HG03025 (cell line): ENCODE results near the gene PCDHGB4.
"Not testable (repeated sequence)": the region's sequence is repeated elsewhere in the genome, so short reads cannot be mapped to it uniquely, and the experiment has no call there.

Experiments
- ATAC-seq: cut with Tn5 transposase; IDR thresholded peaks from one replicate; pipeline ENCODE4 v1.9.1; 2021; ENCODE audit warnings: mild to moderate bottlenecking, moderate library complexity; ENCODE audit not compliant: unreplicated experiment, low FRiP score

Gene PCDHGB4

GRCh38 chr5:141387557-141388311, at the start of gene PCDHGB4:
TSS of gene PCDHGB4 (plus strand) at chr5:141387698. CDS start at chr5:141387885, 187 bp downstream.
- ATAC-seq = not testable (repeated sequence)

GRCh38 chr5:141338538-141339306, 48.8 kb upstream of the PCDHGB4 start, which contains the start of gene PCDHGA2:
TSS of gene PCDHGA2 (plus strand) at chr5:141338760.
- ATAC-seq = no peak

GRCh38 chr5:141340781-141341354, 46.6 kb upstream of the PCDHGB4 start:
- ATAC-seq = not testable (repeated sequence)

GRCh38 chr5:141342773-141343172, 44.7 kb upstream of the PCDHGB4 start:
- no peak for ATAC-seq

- ATAC-seq = no peak
Observed at GRCh38 chr5:141343242-141343952, 44.1 kb upstream of the PCDHGB4 start, which contains the start of gene PCDHGA3. TSS of gene PCDHGA3 (plus strand) at chr5:141343829. CDS start at chr5:141344034, 205 bp downstream.

- ATAC-seq = no peak
Observed at GRCh38 chr5:141343953-141344463, 43.5 kb upstream of the PCDHGB4 start.

- ATAC-seq = no peak
Observed at GRCh38 chr5:141345327-141345726, 42.2 kb upstream of the PCDHGB4 start.

- ATAC-seq = not testable (repeated sequence)
Observed at GRCh38 chr5:141346017-141346416, 41.5 kb upstream of the PCDHGB4 start.

- no peak for ATAC-seq
Observed at GRCh38 chr5:141349917-141350619, 37.4 kb upstream of the PCDHGB4 start, which contains the start of gene PCDHGB1. TSS of gene PCDHGB1 (plus strand) at chr5:141350099. CDS start at chr5:141350261, 162 bp downstream.

GRCh38 chr5:141351591-141351990, 35.9 kb upstream of the PCDHGB4 start:
- no peak for ATAC-seq

GRCh38 chr5:141354900-141355469, 32.5 kb upstream of the PCDHGB4 start, which contains the start of gene PCDHGA4:
TSS of gene PCDHGA4 (plus strand) at chr5:141355021. CDS start at chr5:141355108, 87 bp downstream.
- no peak for ATAC-seq

- no peak for ATAC-seq
Observed at GRCh38 chr5:141355641-141356040, 31.9 kb upstream of the PCDHGB4 start.

- ATAC-seq = no peak
Observed at GRCh38 chr5:141356133-141356532, 31.4 kb upstream of the PCDHGB4 start.

GRCh38 chr5:141356950-141357349, 30.5 kb upstream of the PCDHGB4 start:
- no peak for ATAC-seq

- no peak for ATAC-seq
Observed at GRCh38 chr5:141359790-141360426, 27.6 kb upstream of the PCDHGB4 start, which contains the start of gene PCDHGB2. TSS of gene PCDHGB2 (plus strand) at chr5:141359994. CDS start at chr5:141360136, 142 bp downstream.

- no peak for ATAC-seq
Observed at GRCh38 chr5:141360685-141361084, 26.8 kb upstream of the PCDHGB4 start.

GRCh38 chr5:141362719-141363118, 24.8 kb upstream of the PCDHGB4 start:
- ATAC-seq = no peak

GRCh38 chr5:141363952-141364660, 23.4 kb upstream of the PCDHGB4 start, which contains the start of gene PCDHGA5:
TSS of gene PCDHGA5 (plus strand) at chr5:141364162. CDS start at chr5:141364331, 169 bp downstream.
- ATAC-seq = no peak
